OCI-LY7 (cell line): ENCODE measurements around the gene TMEM248. TPM values are rescaled to one million over a fixed set of nuclear protein-coding genes. Genes with fewer than 3 reads are reported as not detected.

Experiments used
- BruUV-seq: library from RNA; stranded (reverse); fragments of 400-500 nt; replicated peaks from 2 replicates; lab custom pipeline; 2021; lab: Mats Ljungman, UMichigan
- CTCF ChIA-PET: fragments of 300-600 bp; sonication (Branson Sonifier 250); formaldehyde crosslinking; loops from one replicate; lab custom pipeline; 2022; ENCODE audit warnings: antibody characterized with exemption; ENCODE audit not compliant: unreplicated experiment; lab: Charles Lee
- POLR2A ChIA-PET: fragments of 300-600 bp; sonication (Branson Sonifier 250); formaldehyde crosslinking; loops from one replicate; lab custom pipeline; 2022; ENCODE audit warnings: antibody characterized with exemption; lab: Charles Lee
- DNase-seq: peaks from one replicate; pipeline ENCODE4 v3.0.0-alpha.2; 2015; ENCODE audit warnings: low spot score
- H2AFZ ChIP-seq: fragments of 200-600 bp; sonication (generic), shearing (Covaris generic); 2 replicates; pipeline ENCODE4 v1.6.1; 2014; ENCODE audit warnings: mild to moderate bottlenecking, antibody characterized with exemption, low read length, moderate library complexity
- H3K27ac ChIP-seq: fragments of 200-600 bp; sonication (generic); 2 replicates; pipeline ENCODE4 v1.5.1; 2014; ENCODE audit warnings: mixed run types, low read depth, mild to moderate bottlenecking, moderate library complexity, low read length, inconsistent platforms; ENCODE audit not compliant: poor library complexity, severe bottlenecking
- H3K36me3 ChIP-seq: fragments of 200-600 bp; sonication (generic); 2 replicates; pipeline ENCODE4 v1.6.1; 2014; ENCODE audit warnings: mild to moderate bottlenecking, antibody characterized with exemption, low read length, moderate library complexity, mixed read lengths; ENCODE audit not compliant: insufficient read depth
- H3K4me1 ChIP-seq: fragments of 200-600 bp; sonication (generic); 2 replicates; pipeline ENCODE4 v1.5.1; 2014; ENCODE audit warnings: mild to moderate bottlenecking, low read length; ENCODE audit not compliant: insufficient read depth, poor library complexity, severe bottlenecking
- H3K4me2 ChIP-seq: fragments of 200-600 bp; sonication (generic); 2 replicates; pipeline ENCODE4 v1.6.1; 2014; ENCODE audit warnings: mild to moderate bottlenecking, low read length
- H3K4me3 ChIP-seq: fragments of 200-600 bp; sonication (generic); 2 replicates; pipeline ENCODE4 v1.5.1; 2014; ENCODE audit warnings: mild to moderate bottlenecking, low read depth, low read length; ENCODE audit not compliant: poor library complexity, severe bottlenecking
- H3K79me2 ChIP-seq: fragments of 200-600 bp; sonication (generic); 2 replicates; pipeline ENCODE4 v1.6.1; 2016; ENCODE audit warnings: low read depth, mild to moderate bottlenecking, low read length, moderate library complexity, mixed read lengths; ENCODE audit not compliant: insufficient read depth
- H3K9me2 ChIP-seq: fragments of 200-600 bp; sonication (generic); 2 replicates; pipeline ENCODE4 v1.6.1; 2016; ENCODE audit warnings: mild to moderate bottlenecking, low read length, mixed read lengths; ENCODE audit not compliant: insufficient read depth
- H3K9me3 ChIP-seq: fragments of 200-600 bp; sonication (generic); 2 replicates; pipeline ENCODE4 v1.6.1; 2014; ENCODE audit warnings: mild to moderate bottlenecking, mixed run types, low read length, mixed read lengths
- H4K20me1 ChIP-seq: fragments of 200-600 bp; sonication (generic); 2 replicates; pipeline ENCODE4 v1.6.1; 2014; ENCODE audit warnings: mild to moderate bottlenecking, antibody characterized with exemption, low read length, moderate library complexity, mixed read lengths; ENCODE audit not compliant: insufficient read depth
- EZH2phosphoT487 ChIP-seq: fragments of 200-600 bp; sonication (generic); IDR thresholded peaks from 2 replicates; pipeline ENCODE4 v1.6.1; 2018; ENCODE audit warnings: low read depth, borderline replicate concordance, mild to moderate bottlenecking, mixed run types, antibody characterized with exemption, low read length, moderate library complexity, mixed read lengths
- intact Hi-C: fragments of 100-400 bp; cut with micrococcal nuclease; formaldehyde crosslinking; loops from one replicate; pipeline ENCODE4 v1.10.0; 2022; ENCODE audit not compliant: unreplicated experiment
- total RNA-seq, 2 experiments: library from RNA; depleted of rRNA in 1 of 2; stranded (reverse); fragments of >200 nt in 1 of 2; shearing (Covaris generic) in 1 of 2; gene quantifications; 2 replicates each; pipeline ENCODE4 v1.2.3, GENCODE V29; 2014 to 2022
- TF ChIP-seq, protein P1 (sequence below): fragments of 200-600 bp; sonication (generic); conservative IDR thresholded peaks from 2 replicates; pipeline ENCODE4 v1.5.1; 2014; ENCODE audit warnings: mild to moderate bottlenecking, antibody characterized with exemption, low read length, moderate library complexity, mixed read lengths

Gene TMEM248
- total RNA-seq, 2 experiments from 2014 or later: 76.5 to 88.8 TPM

DNA sequence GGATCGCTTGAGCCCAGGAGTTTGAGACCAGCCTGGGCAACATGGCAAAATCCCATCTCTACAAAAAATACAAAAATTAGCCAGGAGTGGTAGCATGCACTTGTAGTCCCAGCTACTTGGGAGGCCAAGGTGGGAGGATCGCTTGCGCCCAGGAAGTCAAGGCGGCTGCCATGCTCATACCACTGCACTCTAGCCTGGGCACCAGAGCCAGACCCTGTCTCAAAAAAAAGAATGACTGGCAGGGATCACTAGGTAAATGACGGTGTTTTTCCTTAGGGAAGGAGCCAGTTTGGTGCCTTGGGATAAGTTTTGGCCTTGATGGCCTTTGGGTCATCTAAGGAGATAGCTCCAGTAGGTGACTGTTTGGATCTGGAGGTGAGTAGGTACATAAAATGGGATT is 8.9 kb downstream of the TMEM248 start:
- BruUV-seq: no TSS peak
- intact Hi-C loops: loop anchor here (10.0 kb wide), 1 partner anchor 375 kb away; no protein-coding TSS in a partner anchor

DNA sequence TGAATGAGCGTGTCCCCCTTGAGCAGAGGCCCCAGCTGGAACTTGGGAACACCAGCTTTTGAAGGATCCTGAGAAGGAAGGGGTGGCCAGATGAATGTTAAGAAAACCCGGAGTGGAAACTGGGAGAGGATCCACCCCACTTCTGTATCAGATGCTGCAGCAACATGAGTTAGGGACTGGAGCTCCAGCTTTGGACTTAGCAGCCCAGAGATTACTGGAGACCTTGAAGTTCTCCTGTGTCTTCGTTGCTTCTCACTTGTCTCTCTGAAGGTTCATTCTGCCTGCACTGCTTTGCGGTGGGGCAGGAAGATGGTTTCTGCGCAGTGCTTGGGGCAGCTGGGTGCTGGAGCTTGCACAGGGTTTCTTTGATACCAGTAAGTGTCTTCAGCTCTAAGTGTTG is 9.3 kb downstream of the TMEM248 start:
- peaks cover 96% of the 10 kb centered on the region for H3K79me2 ChIP-seq
- no peaks in the 10 kb centered on the region for H3K4me1 ChIP-seq
- peaks cover 4% of the 10 kb centered on the region; the same call in 1 of the 2 replicates for H4K20me1 ChIP-seq
- intact Hi-C loops: no loop called here
- H3K9me2 ChIP-seq: no peaks in the 10 kb centered on the region
- no peak for DNase-seq
- no peak overlapping the region for H3K27ac ChIP-seq
- ChIA-PET CTCF (no interaction called here), POLR2A (interaction anchor here (0.6 to 1.6 kb wide), 2 partner anchors 10 to 338 kb away, joined by 3 to 4 read pairs; no protein-coding TSS in a partner anchor)
- no TSS peak for BruUV-seq
- H3K36me3 ChIP-seq: peaks cover 87% of the 10 kb centered on the region
- H2AFZ ChIP-seq: no peak overlapping the region
- no peak overlapping the region for H3K4me3 ChIP-seq
- H3K4me2 ChIP-seq: no peak overlapping the region
- TF ChIP-seq, protein P1, sequence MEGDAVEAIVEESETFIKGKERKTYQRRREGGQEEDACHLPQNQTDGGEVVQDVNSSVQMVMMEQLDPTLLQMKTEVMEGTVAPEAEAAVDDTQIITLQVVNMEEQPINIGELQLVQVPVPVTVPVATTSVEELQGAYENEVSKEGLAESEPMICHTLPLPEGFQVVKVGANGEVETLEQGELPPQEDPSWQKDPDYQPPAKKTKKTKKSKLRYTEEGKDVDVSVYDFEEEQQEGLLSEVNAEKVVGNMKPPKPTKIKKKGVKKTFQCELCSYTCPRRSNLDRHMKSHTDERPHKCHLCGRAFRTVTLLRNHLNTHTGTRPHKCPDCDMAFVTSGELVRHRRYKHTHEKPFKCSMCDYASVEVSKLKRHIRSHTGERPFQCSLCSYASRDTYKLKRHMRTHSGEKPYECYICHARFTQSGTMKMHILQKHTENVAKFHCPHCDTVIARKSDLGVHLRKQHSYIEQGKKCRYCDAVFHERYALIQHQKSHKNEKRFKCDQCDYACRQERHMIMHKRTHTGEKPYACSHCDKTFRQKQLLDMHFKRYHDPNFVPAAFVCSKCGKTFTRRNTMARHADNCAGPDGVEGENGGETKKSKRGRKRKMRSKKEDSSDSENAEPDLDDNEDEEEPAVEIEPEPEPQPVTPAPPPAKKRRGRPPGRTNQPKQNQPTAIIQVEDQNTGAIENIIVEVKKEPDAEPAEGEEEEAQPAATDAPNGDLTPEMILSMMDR: no peak
- TF ChIP-seq EZH2phosphoT487: no peak
- H3K9me3 ChIP-seq: no peaks in the 10 kb centered on the region

More for the DNA sequence above, 8.9 kb downstream of the TMEM248 start:
- Histone ChIP-seq H2AFZ (no peak overlapping the region), H3K36me3 (peaks cover 87% of the 10 kb centered on the region), H3K4me2 (no peak overlapping the region), H4K20me1 (peaks cover 4% of the 10 kb centered on the region; the same call in 1 of the 2 replicates), H3K9me2 (no peaks in the 10 kb centered on the region), H3K4me3 (no peak overlapping the region), H3K27ac (no peak overlapping the region), H3K4me1 (no peaks in the 10 kb centered on the region), H3K9me3 (no peaks in the 10 kb centered on the region), H3K79me2 (peaks cover 96% of the 10 kb centered on the region)
- ChIA-PET POLR2A (interaction anchor here (0.6 to 1.6 kb wide), 3 partner anchors 10 to 1468 kb away, joined by 3 to 6 read pairs (median 4); no protein-coding TSS in a partner anchor), CTCF (no interaction called here)
- no peak for DNase-seq
- TF ChIP-seq, protein P1: no peak
- TF ChIP-seq EZH2phosphoT487: no peak

DNA sequence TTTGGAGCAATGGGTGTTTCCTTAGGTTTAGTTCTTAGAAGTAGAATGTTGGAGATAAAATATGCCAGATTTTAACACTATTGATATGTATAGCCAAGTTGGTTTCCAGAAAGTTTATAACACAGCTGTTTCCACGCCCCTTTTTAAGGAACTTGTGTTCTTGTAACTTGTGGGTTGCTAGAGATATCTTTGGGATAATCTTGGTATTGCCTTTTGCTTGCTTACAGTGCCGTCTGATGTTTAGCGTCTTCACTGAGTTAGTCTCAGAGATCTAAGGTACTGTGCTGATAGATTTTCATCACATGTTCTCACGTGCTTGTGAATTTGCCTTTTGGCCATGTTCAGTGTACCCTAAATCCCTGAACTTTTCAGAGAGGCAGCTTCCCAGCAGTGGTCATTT is 12.4 kb downstream of the TMEM248 start:
- no TSS peak for BruUV-seq
- 0 out of 2 replicates have a peak, but pooled peaks cover 4% of the 10 kb centered on the region for H4K20me1 ChIP-seq
- H3K4me1 ChIP-seq: no peaks in the 10 kb centered on the region
- ChIA-PET CTCF (no interaction called here), POLR2A (interaction anchor here (0.5 to 1.3 kb wide), 2 partner anchors 14 to 122 kb away, joined by 3 read pairs; no protein-coding TSS in a partner anchor)
- peaks cover 84% of the 10 kb centered on the region for H3K36me3 ChIP-seq
- H3K9me3 ChIP-seq: no peaks in the 10 kb centered on the region; the same call in 1 of the 2 replicates
- no peak overlapping the region for H3K4me3 ChIP-seq
- no peak for DNase-seq
- no peak overlapping the region for H2AFZ ChIP-seq
- no peak for TF ChIP-seq EZH2phosphoT487
- TF ChIP-seq, protein P1: no peak
- H3K9me2 ChIP-seq: no peaks in the 10 kb centered on the region
- intact Hi-C loops: no loop called here
- H3K79me2 ChIP-seq: peaks cover 96% of the 10 kb centered on the region
- H3K4me2 ChIP-seq: no peak overlapping the region
- no peak overlapping the region for H3K27ac ChIP-seq
